Liver (tissue), 9 donors: ENCODE data around the gene PHF21B. TPM values are rescaled to one million over a fixed set of nuclear protein-coding genes. Genes with fewer than 3 reads are reported as not detected.

Experiments
- DNase-seq: peaks from one replicate; pipeline ENCODE4 v3.0.0-alpha.2; 2017; ENCODE audit warnings: low spot score
- H3K27ac ChIP-seq, 2 donors: one replicate each; pipeline ENCODE4 v1.7.0; 2013; ENCODE audit warnings: inconsistent platforms in 2 of 2, low read length in 2 of 2, control low read depth in 1 of 2, low read depth in 1 of 2, mild to moderate bottlenecking in 1 of 2
- H3K27me3 ChIP-seq, 4 donors: one replicate each; pipeline versions ENCODE4 v1.6.1 to v1.7.0; 2013; ENCODE audit warnings: low read length in 3 of 4, inconsistent platforms in 1 of 4, mild to moderate bottlenecking in 1 of 4, moderate library complexity in 1 of 4; ENCODE audit not compliant: control insufficient read depth in 4 of 4, insufficient read depth in 4 of 4
- H3K36me3 ChIP-seq, 4 donors: one replicate each; pipeline versions ENCODE4 v1.6.1 to v1.7.0; 2013; ENCODE audit warnings: low read length in 3 of 4, mild to moderate bottlenecking in 3 of 4, low read depth in 1 of 4, moderate library complexity in 1 of 4; ENCODE audit not compliant: control insufficient read depth in 4 of 4, insufficient read depth in 3 of 4
- H3K4me1 ChIP-seq, 4 donors: one replicate each; pipeline versions ENCODE4 v1.6.1 to v1.7.0; 2013; ENCODE audit warnings: low read length in 3 of 4, mild to moderate bottlenecking in 3 of 4, moderate library complexity in 1 of 4; ENCODE audit not compliant: control insufficient read depth in 4 of 4, insufficient read depth in 4 of 4
- H3K4me3 ChIP-seq, 3 donors: one replicate each; pipeline versions ENCODE4 v1.6.1 to v1.7.0; 2013; ENCODE audit warnings: low read length in 3 of 3, control low read depth in 1 of 3, low read depth in 1 of 3, mild to moderate bottlenecking in 1 of 3
- H3K9ac ChIP-seq, 2 donors: one replicate each; pipeline ENCODE4 v1.7.0; 2013; ENCODE audit warnings: low read length in 2 of 2, mild to moderate bottlenecking in 2 of 2, moderate library complexity in 2 of 2, control low read depth in 1 of 2, low read depth in 1 of 2
- H3K9me3 ChIP-seq, 4 donors: one replicate each; pipeline versions ENCODE4 v1.6.1 to v1.7.0; 2013; ENCODE audit warnings: low read length in 3 of 4; ENCODE audit not compliant: control insufficient read depth in 4 of 4
- EGR1 ChIP-seq, 2 donors: IDR thresholded peaks; 2 replicates each; pipeline ENCODE4 v1.6.1; 2016 to 2018; ENCODE audit warnings: antibody characterized with exemption in 2 of 2, low read depth in 2 of 2
- FOXA2 ChIP-seq: IDR thresholded peaks from 2 replicates; pipeline ENCODE4 v1.6.1; 2016; ENCODE audit warnings: antibody characterized with exemption
- HNF4A ChIP-seq, 2 donors: conservative IDR thresholded peaks; 2 replicates each; pipeline ENCODE4 v1.6.1; 2016; ENCODE audit warnings: antibody characterized with exemption in 2 of 2, mild to moderate bottlenecking in 2 of 2
- HNF4G ChIP-seq: IDR thresholded peaks from 2 replicates; pipeline ENCODE4 v1.6.1; 2016; ENCODE audit warnings: antibody characterized with exemption
- NR2F2 ChIP-seq: IDR thresholded peaks from 2 replicates; pipeline ENCODE4 v1.6.1; 2016; ENCODE audit warnings: antibody characterized with exemption
- RAD21 ChIP-seq, 2 donors: IDR thresholded peaks; 2 replicates each; pipeline ENCODE4 v1.6.1; 2016; ENCODE audit warnings: antibody characterized with exemption in 2 of 2, mild to moderate bottlenecking in 2 of 2
- RXRA ChIP-seq, 2 donors: IDR thresholded peaks; 2 replicates each; pipeline ENCODE4 v1.6.1; 2017 to 2018; ENCODE audit warnings: antibody characterized with exemption in 2 of 2, mild to moderate bottlenecking in 1 of 2
- SP1 ChIP-seq: IDR thresholded peaks from 2 replicates; pipeline ENCODE4 v1.6.1; 2018; ENCODE audit warnings: antibody characterized with exemption, mild to moderate bottlenecking
- TAF1 ChIP-seq: conservative IDR thresholded peaks from 2 replicates; pipeline ENCODE4 v1.6.1; 2016; ENCODE audit warnings: antibody characterized with exemption, mild to moderate bottlenecking
- YY1 ChIP-seq: IDR thresholded peaks from 2 replicates; pipeline ENCODE4 v1.6.1; 2016; ENCODE audit warnings: antibody characterized with exemption, mild to moderate bottlenecking
- WGBS: extraction: QIAGEN DNeasy Blood & Tissue Kit; methylation state at CpG from one replicate; pipeline ENCODE4 v1.1.7; 2013; 5-methylcytosine and 5-hydroxymethylcytosine counted together
- polyA plus RNA-seq, 2 donors: library from polyadenylated mRNA; stranded (reverse) in 1 of 2; unstranded in 1 of 2; fragments of 200-250 nt in 1 of 2; fragments of >200 nt in 1 of 2; fragmentation: Nextera tagmentation in 1 of 2; extraction: Ambion mirVana in 1 of 2; gene quantifications; one replicate each; pipeline versions ENCODE4 v1.2.1 to v1.2.3, GENCODE V29; 2013 to 2015
- total RNA-seq, 2 donors: library from RNA; depleted of rRNA; stranded (reverse); fragments of >200 nt; gene quantifications; one replicate each; pipeline ENCODE4 v1.2.3, GENCODE V29; 2014
- TF ChIP-seq, protein P1 (sequence below): fragments of 150-350 bp; IDR thresholded peaks from 2 replicates; pipeline ENCODE4 v1.5.1; 2017; ENCODE audit warnings: improper control_type of control experiment, low read depth, low read length; ENCODE audit not compliant: missing input control
- TF ChIP-seq, protein P2 (sequence below): IDR thresholded peaks from 2 replicates; pipeline ENCODE4 v1.6.1; 2016; ENCODE audit warnings: antibody characterized with exemption
- TF ChIP-seq, protein P3 (sequence below): IDR thresholded peaks from 2 replicates; pipeline ENCODE4 v1.6.1; 2016; ENCODE audit warnings: antibody characterized with exemption
- TF ChIP-seq, protein P4 (sequence below): IDR thresholded peaks from 2 replicates; pipeline ENCODE4 v1.6.1; 2016; ENCODE audit warnings: antibody characterized with exemption, mild to moderate bottlenecking
- donor health status: healthy.
- donor health status: healthy.
- donor health status: healthy.
- donor health status: healthy.
- donor health status: healthy.

Gene PHF21B
- total and polyA plus RNA-seq, 4 donors, result not detected

DNA sequence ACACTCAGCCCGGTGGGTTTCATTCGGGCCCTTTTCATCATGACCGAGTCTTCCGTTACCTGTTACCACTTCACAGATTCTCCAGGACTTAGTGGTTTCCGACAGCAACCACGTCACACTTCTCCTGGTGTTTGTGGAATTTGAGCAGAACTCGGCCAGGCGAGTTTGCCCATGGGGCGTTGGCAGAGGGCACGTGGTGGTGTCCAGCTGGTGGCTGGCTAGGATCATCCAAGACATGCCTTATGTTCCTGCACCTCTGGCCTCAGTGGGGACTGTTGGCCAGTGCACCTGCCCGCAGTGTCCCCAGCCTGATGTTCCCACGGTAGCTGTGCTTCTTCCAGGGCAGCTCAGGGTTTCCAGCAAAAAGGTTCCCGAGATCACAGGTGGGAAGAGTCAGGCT lies 170.1 kb downstream of the PHF21B start (continued):
- TF ChIP-seq YY1, result no peak
- no peak for TF ChIP-seq NR2F2

DNA sequence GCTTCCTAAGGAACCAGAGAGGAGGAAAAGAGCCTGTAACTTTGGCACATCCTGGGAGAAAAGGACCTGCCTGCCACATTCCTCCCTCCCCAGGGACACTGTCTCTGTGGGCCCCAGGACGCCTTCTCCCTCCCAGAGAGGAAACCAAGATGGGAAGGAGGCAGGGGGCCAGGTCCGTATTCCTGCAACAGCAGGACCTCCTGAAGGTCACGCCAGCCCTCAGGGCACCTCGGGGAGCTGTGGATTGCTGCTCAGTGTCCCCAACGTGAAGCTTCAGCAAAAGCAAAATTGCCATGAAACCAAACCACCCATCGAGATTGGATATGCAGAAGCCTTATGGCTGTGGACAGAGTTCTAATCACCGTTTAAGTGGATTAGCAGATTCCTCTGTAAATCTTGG lies 170.7 kb downstream of the PHF21B start:
- 86% methylated on average over 7 of the region's 7 CpGs for WGBS
- Histone ChIP-seq H3K36me3 (no peaks in the 10 kb centered on the region), H3K27ac (no peak overlapping the region), H3K4me3 (no peak overlapping the region), H3K4me1 (no peaks in the 10 kb centered on the region), H3K9ac (no peak overlapping the region), H3K9me3 (peaks cover 0 to 6% (median 0%) of the 10 kb centered on the region in 4 donors), H3K27me3 (no peaks in the 10 kb centered on the region)
- TF ChIP-seq, protein P1, sequence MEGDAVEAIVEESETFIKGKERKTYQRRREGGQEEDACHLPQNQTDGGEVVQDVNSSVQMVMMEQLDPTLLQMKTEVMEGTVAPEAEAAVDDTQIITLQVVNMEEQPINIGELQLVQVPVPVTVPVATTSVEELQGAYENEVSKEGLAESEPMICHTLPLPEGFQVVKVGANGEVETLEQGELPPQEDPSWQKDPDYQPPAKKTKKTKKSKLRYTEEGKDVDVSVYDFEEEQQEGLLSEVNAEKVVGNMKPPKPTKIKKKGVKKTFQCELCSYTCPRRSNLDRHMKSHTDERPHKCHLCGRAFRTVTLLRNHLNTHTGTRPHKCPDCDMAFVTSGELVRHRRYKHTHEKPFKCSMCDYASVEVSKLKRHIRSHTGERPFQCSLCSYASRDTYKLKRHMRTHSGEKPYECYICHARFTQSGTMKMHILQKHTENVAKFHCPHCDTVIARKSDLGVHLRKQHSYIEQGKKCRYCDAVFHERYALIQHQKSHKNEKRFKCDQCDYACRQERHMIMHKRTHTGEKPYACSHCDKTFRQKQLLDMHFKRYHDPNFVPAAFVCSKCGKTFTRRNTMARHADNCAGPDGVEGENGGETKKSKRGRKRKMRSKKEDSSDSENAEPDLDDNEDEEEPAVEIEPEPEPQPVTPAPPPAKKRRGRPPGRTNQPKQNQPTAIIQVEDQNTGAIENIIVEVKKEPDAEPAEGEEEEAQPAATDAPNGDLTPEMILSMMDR, result no peak
- no peak for TF ChIP-seq RXRA (IDR thresholded peaks at IDR 0.05)
- TF ChIP-seq SP1, result no peak
- no peak for TF ChIP-seq NR2F2
- TF ChIP-seq FOXA2, result no peak
- no peak for TF ChIP-seq EGR1 (IDR thresholded peaks at IDR 0.05; ENCODE audit: low read depth in 2 of 2)
- TF ChIP-seq, protein P2, sequence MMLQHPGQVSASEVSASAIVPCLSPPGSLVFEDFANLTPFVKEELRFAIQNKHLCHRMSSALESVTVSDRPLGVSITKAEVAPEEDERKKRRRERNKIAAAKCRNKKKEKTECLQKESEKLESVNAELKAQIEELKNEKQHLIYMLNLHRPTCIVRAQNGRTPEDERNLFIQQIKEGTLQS, result no peak
- TF ChIP-seq RAD21 (IDR thresholded peaks at IDR 0.05), result no peak
- TF ChIP-seq HNF4G, result no peak
- no peak for TF ChIP-seq TAF1
- no peak for DNase-seq

DNA sequence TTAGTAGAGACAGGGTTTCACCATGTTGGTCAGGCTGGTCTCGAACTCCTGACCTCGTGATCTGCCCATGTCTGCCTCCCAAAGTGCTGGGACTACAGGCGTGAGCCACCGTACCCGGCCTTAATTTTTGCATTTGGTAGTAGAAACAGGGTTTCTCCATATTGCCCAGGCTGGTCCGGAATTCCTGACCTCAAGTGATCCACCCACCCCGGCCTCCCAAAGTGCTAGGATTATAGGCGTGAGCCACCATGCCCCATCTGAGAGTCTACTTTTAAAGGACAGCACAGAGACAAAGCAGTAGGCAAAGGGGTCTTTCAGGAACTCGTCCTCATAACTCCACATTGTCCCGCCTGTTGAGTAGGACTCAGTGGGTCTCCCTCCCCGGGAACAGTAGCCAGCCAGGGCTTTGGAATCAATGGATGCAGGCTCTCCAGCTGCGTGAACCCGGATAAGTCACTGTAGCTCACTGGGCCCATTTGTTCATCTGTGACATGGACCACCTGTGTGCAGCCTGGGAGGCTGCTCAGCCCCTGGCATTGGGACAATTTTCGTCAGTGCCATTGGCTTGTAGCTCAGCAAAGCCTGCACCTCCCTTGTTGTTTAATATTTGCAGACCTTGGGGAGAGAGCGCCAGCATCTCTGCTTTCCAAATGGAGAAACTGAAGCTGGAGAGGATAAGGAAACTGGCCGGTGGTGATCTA lies 171.3 kb downstream of the PHF21B start:
- TF ChIP-seq, protein P3, sequence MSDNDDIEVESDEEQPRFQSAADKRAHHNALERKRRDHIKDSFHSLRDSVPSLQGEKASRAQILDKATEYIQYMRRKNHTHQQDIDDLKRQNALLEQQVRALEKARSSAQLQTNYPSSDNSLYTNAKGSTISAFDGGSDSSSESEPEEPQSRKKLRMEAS, result no peak
- no peak for TF ChIP-seq HNF4A (conservative IDR thresholded peaks at IDR 0.05)
- TF ChIP-seq NR2F2, result no peak
- no peak for TF ChIP-seq FOXA2
- TF ChIP-seq, protein P4, sequence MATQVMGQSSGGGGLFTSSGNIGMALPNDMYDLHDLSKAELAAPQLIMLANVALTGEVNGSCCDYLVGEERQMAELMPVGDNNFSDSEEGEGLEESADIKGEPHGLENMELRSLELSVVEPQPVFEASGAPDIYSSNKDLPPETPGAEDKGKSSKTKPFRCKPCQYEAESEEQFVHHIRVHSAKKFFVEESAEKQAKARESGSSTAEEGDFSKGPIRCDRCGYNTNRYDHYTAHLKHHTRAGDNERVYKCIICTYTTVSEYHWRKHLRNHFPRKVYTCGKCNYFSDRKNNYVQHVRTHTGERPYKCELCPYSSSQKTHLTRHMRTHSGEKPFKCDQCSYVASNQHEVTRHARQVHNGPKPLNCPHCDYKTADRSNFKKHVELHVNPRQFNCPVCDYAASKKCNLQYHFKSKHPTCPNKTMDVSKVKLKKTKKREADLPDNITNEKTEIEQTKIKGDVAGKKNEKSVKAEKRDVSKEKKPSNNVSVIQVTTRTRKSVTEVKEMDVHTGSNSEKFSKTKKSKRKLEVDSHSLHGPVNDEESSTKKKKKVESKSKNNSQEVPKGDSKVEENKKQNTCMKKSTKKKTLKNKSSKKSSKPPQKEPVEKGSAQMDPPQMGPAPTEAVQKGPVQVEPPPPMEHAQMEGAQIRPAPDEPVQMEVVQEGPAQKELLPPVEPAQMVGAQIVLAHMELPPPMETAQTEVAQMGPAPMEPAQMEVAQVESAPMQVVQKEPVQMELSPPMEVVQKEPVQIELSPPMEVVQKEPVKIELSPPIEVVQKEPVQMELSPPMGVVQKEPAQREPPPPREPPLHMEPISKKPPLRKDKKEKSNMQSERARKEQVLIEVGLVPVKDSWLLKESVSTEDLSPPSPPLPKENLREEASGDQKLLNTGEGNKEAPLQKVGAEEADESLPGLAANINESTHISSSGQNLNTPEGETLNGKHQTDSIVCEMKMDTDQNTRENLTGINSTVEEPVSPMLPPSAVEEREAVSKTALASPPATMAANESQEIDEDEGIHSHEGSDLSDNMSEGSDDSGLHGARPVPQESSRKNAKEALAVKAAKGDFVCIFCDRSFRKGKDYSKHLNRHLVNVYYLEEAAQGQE, result no peak
- TF ChIP-seq, protein P1, result no peak
- Histone ChIP-seq H3K9ac (no peak overlapping the region), H3K27me3 (no peaks in the 10 kb centered on the region), H3K36me3 (no peaks in the 10 kb centered on the region), H3K4me3 (no peak overlapping the region), H3K4me1 (no peaks in the 10 kb centered on the region), H3K9me3 (peaks cover 0 to 6% (median 0%) of the 10 kb centered on the region in 4 donors), H3K27ac (no peak overlapping the region)
- 84% methylated on average over 16 of the region's 16 CpGs for whole genome bisulfite sequencing
- no peak for DNase-seq
